ENCODE results near the gene MEGF8. TPM values are rescaled to one million over a fixed set of nuclear protein-coding genes. Genes with fewer than 3 reads are reported as not detected.

The MEGF8 gene
- total RNA-seq, 1 donor from 2014 or later: 49.5 TPM

GRCh38 chr19:42422901-42423461 lies 97.5 kb downstream of the MEGF8 start:
- H3K9me3 Mint-ChIP-seq (ENCODE audit: low read depth): no peaks in the 10 kb centered on the region
- no peak for DNase-seq (ENCODE audit: low spot score)
- H3K4me3 Mint-ChIP-seq (ENCODE audit: unreplicated experiment): peak overlapping the region; percentile 83
- TF ChIP-seq CTCF (IDR thresholded peaks at IDR 0.05): no peak
- peak overlapping the region; percentile 32 for H3K27ac Mint-ChIP-seq (ENCODE audit: unreplicated experiment)
- no peaks in the 10 kb centered on the region for H3K36me3 Mint-ChIP-seq (ENCODE audit: low read depth)
- H3K27me3 Mint-ChIP-seq (ENCODE audit: low read depth): no peaks in the 10 kb centered on the region
- peaks cover 18% of the 10 kb centered on the region for H3K4me1 Mint-ChIP-seq (ENCODE audit: low read depth)

- Mint-ChIP-seq H3K9me3 (ENCODE audit: low read depth) (no peaks in the 10 kb centered on the region), H3K27ac (ENCODE audit: unreplicated experiment) (peak overlapping the region; percentile 32), H3K36me3 (ENCODE audit: low read depth) (no peaks in the 10 kb centered on the region), H3K27me3 (ENCODE audit: low read depth) (no peaks in the 10 kb centered on the region), H3K4me1 (ENCODE audit: low read depth) (peaks cover 18% of the 10 kb centered on the region), H3K4me3 (ENCODE audit: unreplicated experiment) (peak overlapping the region; percentile 83)
- TF ChIP-seq CTCF (IDR thresholded peaks at IDR 0.05): no peak
- no peak for DNase-seq (ENCODE audit: low spot score)
Observed at GRCh38 chr19:42423462-42424344, 98.3 kb downstream of the MEGF8 start.

GRCh38 chr19:42424345-42424707 lies 98.9 kb downstream of the MEGF8 start:
- DNase-seq (ENCODE audit: low spot score): peak; percentile 73
- peak overlapping the region; percentile 83 for H3K4me3 Mint-ChIP-seq (ENCODE audit: unreplicated experiment)
- TF ChIP-seq CTCF (IDR thresholded peaks at IDR 0.05): no peak
- no peaks in the 10 kb centered on the region for H3K27me3 Mint-ChIP-seq (ENCODE audit: low read depth)
- H3K9me3 Mint-ChIP-seq (ENCODE audit: low read depth): no peaks in the 10 kb centered on the region
- no peaks in the 10 kb centered on the region for H3K36me3 Mint-ChIP-seq (ENCODE audit: low read depth)
- H3K4me1 Mint-ChIP-seq (ENCODE audit: low read depth): peaks cover 18% of the 10 kb centered on the region
- no peak overlapping the region for H3K27ac Mint-ChIP-seq (ENCODE audit: unreplicated experiment)

GRCh38 chr19:42424712-42425131 lies 99.3 kb downstream of the MEGF8 start:
- no peaks in the 10 kb centered on the region for H3K36me3 Mint-ChIP-seq (ENCODE audit: low read depth)
- DNase-seq (ENCODE audit: low spot score): no peak
- TF ChIP-seq CTCF (IDR thresholded peaks at IDR 0.05): peak; percentile 42
- H3K27me3 Mint-ChIP-seq (ENCODE audit: low read depth): no peaks in the 10 kb centered on the region
- peak overlapping the region; percentile 83 for H3K4me3 Mint-ChIP-seq (ENCODE audit: unreplicated experiment)
- no peaks in the 10 kb centered on the region for H3K9me3 Mint-ChIP-seq (ENCODE audit: low read depth)
- H3K4me1 Mint-ChIP-seq (ENCODE audit: low read depth): peaks cover 18% of the 10 kb centered on the region
- H3K27ac Mint-ChIP-seq (ENCODE audit: unreplicated experiment): no peak overlapping the region

DNA sequence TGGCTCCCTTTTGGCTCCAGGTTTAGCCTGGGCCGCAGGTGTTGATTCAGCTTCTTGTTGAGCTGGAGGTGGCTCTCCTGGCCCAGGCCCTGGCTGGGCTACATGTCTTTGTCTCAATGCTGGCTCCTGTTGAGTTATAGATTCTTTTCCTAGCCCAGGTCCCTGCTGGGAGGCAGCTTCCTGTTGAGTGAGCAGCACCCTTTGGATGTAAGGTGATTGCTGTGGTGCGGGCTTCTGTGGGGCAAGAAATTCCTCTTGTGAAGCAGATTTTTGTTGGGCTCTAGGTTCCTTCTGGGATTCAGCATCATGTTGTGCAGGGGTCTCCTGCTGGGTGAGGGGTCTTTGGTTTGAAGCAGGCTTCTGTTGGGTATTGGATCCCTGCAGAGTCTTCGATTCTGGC lies 101.2 kb downstream of the MEGF8 start:
- Mint-ChIP-seq H3K4me1 (ENCODE audit: low read depth) (peaks cover 11% of the 10 kb centered on the region), H3K36me3 (ENCODE audit: low read depth) (no peaks in the 10 kb centered on the region), H3K27me3 (ENCODE audit: low read depth) (no peaks in the 10 kb centered on the region), H3K27ac (ENCODE audit: unreplicated experiment) (no peak overlapping the region), H3K9me3 (ENCODE audit: low read depth) (no peaks in the 10 kb centered on the region), H3K4me3 (ENCODE audit: unreplicated experiment) (no peak overlapping the region)
- TF ChIP-seq CTCF (IDR thresholded peaks at IDR 0.05): no peak
- no peak for DNase-seq (ENCODE audit: low spot score)

All from chondrocyte (in vitro differentiated cells).